Mammary epithelial cell (primary cell): Measurements from ENCODE around the gene DPF3.

Experiments
- EZH2 ChIP-seq: IDR thresholded peaks from 2 replicates; pipeline ENCODE4 v1.6.1; 2012; ENCODE audit warnings: low read length, inconsistent platforms, borderline replicate concordance
- TF ChIP-seq, protein P1 (sequence below), 2 donors: IDR thresholded peaks in 1 of 2; conservative IDR thresholded peaks in 1 of 2; 2 replicates each; pipeline ENCODE4 v1.5.1; 2011 to 2012; ENCODE audit warnings: inconsistent platforms in 2 of 2, low read length in 2 of 2, mild to moderate bottlenecking in 2 of 2, control low read depth in 1 of 2, low read depth in 1 of 2; ENCODE audit not compliant: insufficient read depth in 1 of 2; ENCODE audit errors: extremely low read depth in 1 of 2

DNA sequence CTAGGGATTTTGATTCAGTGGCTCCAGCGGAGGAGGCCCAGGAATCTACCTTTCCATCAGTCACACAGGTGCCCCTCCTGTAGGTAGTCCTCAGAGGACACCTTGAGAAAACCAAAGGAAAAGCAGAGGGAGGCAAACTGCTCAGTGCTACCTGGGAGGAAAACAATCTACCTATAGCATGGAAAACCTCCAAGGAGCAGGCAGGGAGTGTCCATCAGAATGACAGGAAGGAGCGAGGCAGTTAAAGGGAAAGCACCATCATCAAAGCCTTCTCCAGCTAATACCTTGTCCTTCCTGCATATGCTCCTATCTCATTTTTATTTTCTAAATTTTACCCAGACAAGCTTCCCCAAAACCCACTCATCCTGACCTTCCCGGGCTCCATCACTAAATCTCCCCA, 25.4 kb downstream of the DPF3 start:
- TF ChIP-seq, protein P1, sequence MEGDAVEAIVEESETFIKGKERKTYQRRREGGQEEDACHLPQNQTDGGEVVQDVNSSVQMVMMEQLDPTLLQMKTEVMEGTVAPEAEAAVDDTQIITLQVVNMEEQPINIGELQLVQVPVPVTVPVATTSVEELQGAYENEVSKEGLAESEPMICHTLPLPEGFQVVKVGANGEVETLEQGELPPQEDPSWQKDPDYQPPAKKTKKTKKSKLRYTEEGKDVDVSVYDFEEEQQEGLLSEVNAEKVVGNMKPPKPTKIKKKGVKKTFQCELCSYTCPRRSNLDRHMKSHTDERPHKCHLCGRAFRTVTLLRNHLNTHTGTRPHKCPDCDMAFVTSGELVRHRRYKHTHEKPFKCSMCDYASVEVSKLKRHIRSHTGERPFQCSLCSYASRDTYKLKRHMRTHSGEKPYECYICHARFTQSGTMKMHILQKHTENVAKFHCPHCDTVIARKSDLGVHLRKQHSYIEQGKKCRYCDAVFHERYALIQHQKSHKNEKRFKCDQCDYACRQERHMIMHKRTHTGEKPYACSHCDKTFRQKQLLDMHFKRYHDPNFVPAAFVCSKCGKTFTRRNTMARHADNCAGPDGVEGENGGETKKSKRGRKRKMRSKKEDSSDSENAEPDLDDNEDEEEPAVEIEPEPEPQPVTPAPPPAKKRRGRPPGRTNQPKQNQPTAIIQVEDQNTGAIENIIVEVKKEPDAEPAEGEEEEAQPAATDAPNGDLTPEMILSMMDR (conservative IDR thresholded peaks at IDR 0.05 in 1 of 2, IDR thresholded peaks at IDR 0.05 in 1 of 2; ENCODE audit: extremely low read depth in 1 of 2, insufficient read depth in 1 of 2, low read depth in 1 of 2, low read length in 2 of 2) = no peak
- TF ChIP-seq EZH2 = no peak
